T-helper 1 cell (primary cell): Measurements from ENCODE around the gene CBLIF.
A peak's percentile ranks its signal among the peaks of the same experiment; 100 is the strongest.
"Not testable (repeated sequence)": the region's sequence is repeated elsewhere in the genome, so short reads cannot be mapped to it uniquely, and the experiment has no call there.

ENCODE experiments used
- DNase-seq, 5 donors: peaks; one replicate each; pipeline ENCODE4 v3.0.0-alpha.2; 2012 to 2020
- total RNA-seq, 4 donors: gene quantifications; one replicate each; lab custom pipeline; 2026; lab: John Stamatoyannopoulos, UW

The CBLIF gene
- 0 reads per million in 4 donors for total RNA-seq

DNA sequence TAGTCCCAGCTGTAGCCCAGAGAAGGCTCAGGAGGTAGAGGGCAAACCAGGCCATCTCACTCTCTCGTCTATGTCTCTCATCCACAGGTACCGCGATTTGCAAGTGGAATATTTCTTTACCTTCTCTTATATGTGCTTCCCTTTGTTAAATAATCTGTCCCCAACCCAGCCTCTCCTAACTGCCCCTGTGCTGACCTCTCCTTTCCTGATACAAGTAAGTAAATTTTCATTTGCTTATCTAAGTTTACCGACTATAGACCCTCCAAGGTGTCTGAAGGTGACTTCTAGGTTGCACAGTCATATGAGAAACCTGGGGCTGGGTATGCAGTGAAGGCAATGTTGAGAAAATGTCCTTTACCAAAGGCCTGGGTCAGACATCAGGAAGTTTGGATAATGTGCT is at the start of gene CBLIF:
TSS of gene CBLIF (minus strand) at position 101 of the 400 bp plus-strand sequence. CDS start at position 55, 46 bp downstream.
- DNase-seq = no peak

DNA sequence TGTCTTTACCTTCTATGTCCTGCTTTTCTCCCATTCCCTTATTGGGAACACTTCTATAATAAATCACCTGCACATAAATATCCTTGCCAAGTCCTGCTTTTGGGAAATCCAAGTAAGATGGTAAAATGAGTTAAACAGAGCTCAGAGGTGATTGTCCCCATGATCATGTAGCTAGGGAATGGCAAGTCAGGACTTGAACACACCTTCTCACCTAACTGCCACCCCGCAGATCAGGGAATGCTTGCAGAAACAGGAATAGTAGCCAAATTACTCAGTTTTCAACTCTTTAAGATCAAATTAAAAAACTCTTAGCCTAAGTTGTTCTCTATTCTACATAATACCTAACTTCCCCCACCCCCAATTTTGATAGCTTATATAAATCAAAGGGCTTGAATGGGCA is 49.3 kb upstream of the CBLIF start:
- no peak for DNase-seq

- no peak for DNase-seq
Measured at GRCh38 chr11:59891781-59892181, 46.5 kb upstream of the CBLIF start.

DNA sequence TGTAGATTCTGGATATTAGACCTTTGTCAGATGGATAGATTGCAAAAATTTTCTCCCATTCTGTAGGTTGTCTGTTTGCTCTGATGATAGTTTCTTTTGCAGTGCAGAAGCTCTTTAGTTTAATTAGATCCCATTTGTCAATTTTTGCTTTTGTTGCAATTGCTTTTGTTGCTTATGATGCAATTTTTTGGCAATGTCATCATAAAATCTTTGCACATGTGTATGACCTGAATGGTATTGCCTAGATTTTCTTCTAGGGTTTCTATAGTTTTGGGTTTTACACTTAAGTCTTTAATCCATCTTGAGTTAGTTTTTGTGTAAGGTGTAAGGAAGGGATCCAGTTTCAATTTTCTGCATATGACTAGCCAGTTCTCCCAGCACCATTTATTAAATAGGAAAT is 41.9 kb upstream of the CBLIF start:
- not testable (repeated sequence) for DNase-seq

DNA sequence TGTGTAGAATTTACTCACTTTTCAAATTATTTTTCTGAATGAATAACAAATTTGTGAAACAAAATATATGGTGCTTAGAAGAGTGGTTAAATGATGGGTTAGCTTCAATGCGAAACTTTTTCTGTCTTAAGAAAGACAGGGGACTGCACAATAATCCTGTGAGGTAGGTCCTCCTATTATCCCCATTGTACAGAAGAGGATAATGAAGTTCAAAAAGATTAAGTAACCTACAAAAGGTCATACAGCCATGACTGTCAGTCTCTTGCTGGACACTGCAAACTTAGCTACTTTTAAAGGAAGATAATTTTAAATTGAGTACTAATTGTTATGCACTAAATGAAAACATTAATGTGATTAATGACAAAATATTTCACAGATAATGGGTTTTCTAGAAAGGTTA is 38.3 kb upstream of the CBLIF start:
- DNase-seq = no peak

- no peak for DNase-seq
Measured at GRCh38 chr11:59879567-59879966, 34.3 kb upstream of the CBLIF start.

- DNase-seq = no peak
Measured at GRCh38 chr11:59878575-59878974, 33.3 kb upstream of the CBLIF start, which contains the start of gene OOSP3. Gene OOSP3 (plus strand): TSS chr11:59878782. CDS start chr11:59878809, 27 bp downstream.

- DNase-seq = no peak
Measured at GRCh38 chr11:59877784-59878183, 32.5 kb upstream of the CBLIF start.

DNA sequence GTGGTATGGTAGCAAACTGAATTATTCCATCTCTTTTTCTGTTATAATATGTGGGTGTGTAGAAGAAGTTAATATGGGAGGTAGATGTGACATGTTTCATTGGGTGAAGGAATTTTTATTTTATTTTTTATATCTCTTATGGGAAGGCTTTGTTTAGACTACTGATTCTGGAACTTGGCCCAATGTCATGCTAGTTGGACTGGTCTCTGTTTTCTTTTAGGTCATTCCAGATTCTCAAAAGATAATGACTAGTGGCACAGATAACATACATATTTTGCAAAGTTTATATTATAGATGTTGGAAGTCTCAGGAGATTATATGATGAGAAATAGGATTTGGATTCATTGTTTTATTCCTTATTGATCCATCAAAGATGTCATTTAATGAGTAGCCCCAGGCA is 32.0 kb upstream of the CBLIF start:
- DNase-seq = no peak

DNA sequence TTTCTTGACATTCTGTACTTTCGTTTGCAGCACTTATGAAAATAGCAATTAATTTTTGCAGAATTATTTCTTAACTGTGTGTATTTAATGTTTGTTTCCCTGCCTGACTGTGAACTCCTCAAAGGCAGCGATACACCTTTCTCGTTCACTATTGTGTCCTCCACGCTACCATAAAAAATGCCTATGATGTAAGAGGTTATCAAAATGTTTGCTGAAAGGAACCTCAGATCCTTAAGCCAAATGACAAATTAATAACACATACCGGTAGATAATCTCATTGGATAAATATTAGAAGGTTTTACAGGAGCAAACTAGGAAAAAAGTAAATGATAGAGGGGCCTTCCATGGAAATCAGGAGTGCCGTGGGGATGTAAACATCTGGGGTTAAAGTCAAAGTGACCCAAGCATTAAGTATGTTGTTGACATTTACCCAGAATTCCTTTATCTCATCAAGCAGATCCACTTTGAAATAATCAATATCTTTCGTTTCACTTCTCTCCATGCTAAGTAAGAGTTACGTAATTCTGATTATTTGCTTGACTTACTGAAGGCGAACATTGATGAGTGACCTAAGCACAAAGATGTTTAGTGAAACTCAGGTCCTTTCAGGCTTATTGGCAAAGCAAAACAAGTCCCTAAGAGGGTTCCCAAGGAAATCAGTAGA is 30.7 kb upstream of the CBLIF start:
- no peak for DNase-seq

- no peak for DNase-seq
Measured at GRCh38 chr11:59872076-59872475, 26.8 kb upstream of the CBLIF start.

- DNase-seq = no peak
Measured at GRCh38 chr11:59867946-59868345, 22.6 kb upstream of the CBLIF start.

DNA sequence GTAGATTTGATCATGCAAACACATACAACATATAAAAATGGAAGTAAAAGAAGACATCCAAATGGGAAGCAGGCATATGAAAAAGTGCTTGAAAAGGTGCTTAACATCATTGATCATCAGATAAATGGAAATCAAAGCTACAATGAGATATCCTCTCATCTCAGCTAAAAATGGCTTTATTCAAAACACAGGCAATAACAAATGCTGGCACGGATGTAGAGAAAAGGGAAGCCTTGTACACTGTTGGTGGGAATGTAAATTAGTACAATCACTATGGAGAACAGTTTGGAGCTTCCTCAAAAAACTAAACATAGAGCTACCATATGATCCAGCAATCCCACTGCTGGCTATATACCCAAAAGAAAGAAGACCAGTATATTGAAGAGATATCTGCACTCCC is 21.5 kb upstream of the CBLIF start:
- no peak for DNase-seq

- DNase-seq = no peak
Measured at GRCh38 chr11:59866397-59866796, 21.1 kb upstream of the CBLIF start, which contains the start of gene TCN1. Gene TCN1 (minus strand): TSS chr11:59866487. CDS start chr11:59866470, 17 bp downstream.

DNA sequence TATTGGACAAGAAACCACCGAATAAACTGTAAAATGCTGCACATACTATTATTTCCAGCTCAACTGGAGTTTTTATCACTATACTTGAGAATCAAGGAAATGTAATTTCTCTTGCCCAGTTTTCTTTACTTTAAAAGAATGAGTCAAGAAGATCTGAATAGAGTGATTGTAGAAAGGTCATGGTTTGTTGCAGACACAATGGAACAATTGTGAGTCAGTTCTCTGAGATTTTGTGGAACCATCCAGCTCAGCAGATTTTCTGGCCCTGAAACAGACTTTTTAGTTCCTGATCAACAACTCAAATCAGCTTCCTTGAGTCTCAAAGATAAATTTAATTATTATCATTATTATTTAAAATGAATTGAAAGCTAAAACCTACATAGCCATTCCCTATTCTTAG is 19.7 kb upstream of the CBLIF start:
- DNase-seq = no peak

DNA sequence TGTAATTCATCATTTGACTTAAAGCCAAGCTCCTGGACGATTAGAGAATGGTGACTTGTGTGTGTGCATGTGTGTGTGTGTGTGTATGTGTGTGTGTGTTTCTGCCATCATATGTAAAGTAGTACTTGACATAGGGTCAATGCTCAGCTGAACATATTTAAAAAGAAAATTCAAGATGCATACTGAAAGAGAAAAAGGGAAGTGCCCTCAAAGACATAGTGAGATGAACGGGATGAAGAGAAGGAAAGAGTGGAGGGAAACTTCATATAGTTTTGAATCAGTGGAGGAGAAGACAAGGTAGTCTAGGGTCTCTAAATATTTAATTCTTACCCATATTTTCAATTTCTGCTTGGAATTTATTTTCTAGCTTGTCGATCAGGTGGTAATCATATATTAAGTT is 17.0 kb upstream of the CBLIF start:
- no peak for DNase-seq

- DNase-seq = no peak
Measured at GRCh38 chr11:59859673-59860072, 14.4 kb upstream of the CBLIF start.

DNA sequence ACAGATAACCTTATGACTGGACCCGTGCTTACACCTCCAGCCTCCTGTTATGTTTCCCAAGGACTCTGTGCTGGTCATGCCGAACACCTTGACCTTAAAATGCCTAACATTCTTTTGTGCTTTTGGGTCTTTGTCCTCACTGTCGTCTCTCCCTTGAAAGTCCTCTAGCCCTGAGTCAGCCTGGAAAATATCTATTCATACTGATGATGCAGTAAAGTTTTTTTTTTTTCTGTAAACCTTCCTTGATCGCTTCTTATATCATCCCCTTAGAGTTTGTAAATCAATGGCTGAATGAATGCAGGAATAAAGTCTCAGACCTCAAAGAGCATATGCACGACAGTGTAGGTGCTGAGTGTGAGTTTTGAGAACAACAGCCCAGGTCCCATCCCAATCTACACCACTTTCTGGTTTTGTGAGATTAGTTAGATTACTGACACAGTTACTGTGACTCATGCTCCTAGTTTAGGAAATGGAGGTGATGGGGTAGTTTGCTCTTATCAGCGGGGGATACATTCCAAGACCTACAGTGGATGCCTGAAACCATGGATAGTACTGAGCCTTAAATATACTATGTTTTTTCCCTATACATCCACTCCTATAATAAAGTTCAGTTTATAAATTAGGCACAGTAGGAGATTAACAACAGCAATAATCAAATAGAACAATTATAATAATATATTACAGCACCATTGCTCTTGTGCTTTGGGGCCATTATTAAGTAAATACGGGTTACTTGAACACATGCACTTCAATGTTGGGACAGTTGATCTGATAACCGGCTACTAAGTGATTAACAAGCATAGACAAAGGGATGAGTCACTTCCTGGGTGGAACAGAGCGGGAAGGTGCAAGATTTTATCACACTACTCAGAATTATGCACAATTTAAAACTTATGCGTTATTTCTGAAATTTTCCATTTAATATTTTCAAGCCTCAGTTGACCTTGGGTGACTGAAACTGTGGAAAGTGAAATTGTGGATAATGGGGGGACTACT is 12.4 kb upstream of the CBLIF start:
- peak in 1 of 5 donors; percentile 70 for DNase-seq

DNA sequence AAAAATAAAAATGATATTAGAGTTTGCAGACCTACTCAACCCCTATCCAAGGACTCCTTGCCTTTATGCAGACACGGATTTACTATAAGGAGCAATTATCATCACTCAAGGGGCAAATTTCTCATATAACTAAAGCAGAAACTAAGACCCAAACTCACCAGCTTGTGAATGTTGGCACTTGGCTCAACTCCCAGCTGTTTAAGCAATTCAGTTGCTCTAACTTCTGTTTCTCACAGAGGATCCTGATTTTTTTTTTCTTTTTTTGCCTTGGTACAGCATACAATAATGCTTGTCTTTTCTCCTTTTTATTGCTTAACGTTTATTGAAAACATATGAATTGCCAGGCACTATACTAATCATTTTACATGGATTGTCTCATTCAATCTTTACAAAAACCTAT is 9.6 kb upstream of the CBLIF start:
- DNase-seq = no peak

DNA sequence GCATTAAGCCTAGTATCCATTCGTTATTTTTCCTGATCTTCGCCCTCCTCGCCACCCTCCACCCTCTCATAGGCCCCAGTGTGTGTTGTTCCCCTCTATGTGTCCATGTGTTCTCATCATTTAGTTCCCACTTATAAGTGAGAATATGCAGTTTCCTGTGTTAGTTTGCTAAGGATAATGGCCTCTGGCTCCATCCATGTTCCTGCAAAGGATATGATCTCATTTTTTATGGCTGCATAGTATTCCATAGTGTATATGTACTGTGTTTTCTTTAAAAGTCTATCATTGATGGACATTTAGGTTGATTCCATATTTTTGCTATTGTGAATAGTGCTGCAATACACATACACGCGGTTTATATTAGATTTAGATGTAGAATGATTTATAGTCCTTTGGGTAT is 6.1 kb upstream of the CBLIF start:
- not testable (repeated sequence) for DNase-seq

GRCh38 chr11:59849551-59849950 is 4.3 kb upstream of the CBLIF start:
- not testable (repeated sequence) for DNase-seq

- DNase-seq = no peak
Measured at GRCh38 chr11:59849129-59849528, 3.8 kb upstream of the CBLIF start.

DNA sequence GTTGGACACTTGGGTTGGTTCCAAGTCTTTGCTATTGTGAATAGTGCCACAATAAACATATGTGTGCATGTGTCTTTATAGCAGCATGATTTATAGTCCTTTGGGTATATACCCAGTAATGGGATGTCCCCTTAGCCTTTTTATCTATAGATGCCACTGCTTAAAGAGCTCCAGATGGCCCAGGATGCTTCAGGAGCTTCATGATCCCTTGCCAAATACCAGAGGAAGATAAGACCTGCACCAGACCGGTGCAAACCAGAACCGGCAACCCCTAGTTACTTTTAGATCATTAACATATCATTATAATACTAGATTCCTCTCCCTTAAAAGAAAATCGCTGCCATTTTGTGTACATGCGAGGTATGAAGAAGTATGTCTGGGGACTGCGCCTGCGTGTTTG is 3.1 kb upstream of the CBLIF start:
- not testable (repeated sequence) for DNase-seq

DNA sequence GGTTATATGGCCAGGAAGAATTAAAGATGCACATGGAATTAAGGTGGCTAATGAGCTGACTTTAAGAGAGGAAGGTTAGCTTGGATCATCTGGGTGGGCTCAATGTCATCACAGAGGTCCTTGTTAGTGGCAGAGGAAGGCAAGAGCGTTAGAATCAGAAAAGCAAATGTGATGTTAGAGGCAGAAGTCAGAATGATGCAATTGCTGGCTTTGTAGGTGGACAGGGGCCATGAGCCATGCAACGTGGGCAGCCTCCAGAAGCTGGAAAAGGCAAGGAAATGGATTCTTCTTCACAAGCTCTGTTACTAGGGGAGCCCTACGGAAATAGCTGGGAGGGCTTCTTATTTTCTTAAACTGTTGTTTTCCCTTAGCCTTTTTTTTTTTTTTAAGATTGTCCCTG is 2.3 kb upstream of the CBLIF start:
- DNase-seq = no peak
